HG02798 (cell line): Measurements from ENCODE around the gene DNLZ.

Experiments
- ATAC-seq: cut with Tn5 transposase; IDR thresholded peaks from one replicate; pipeline ENCODE4 v1.9.1; 2021; ENCODE audit warnings: mild to moderate bottlenecking; ENCODE audit not compliant: unreplicated experiment, poor library complexity

DNLZ gene

DNA sequence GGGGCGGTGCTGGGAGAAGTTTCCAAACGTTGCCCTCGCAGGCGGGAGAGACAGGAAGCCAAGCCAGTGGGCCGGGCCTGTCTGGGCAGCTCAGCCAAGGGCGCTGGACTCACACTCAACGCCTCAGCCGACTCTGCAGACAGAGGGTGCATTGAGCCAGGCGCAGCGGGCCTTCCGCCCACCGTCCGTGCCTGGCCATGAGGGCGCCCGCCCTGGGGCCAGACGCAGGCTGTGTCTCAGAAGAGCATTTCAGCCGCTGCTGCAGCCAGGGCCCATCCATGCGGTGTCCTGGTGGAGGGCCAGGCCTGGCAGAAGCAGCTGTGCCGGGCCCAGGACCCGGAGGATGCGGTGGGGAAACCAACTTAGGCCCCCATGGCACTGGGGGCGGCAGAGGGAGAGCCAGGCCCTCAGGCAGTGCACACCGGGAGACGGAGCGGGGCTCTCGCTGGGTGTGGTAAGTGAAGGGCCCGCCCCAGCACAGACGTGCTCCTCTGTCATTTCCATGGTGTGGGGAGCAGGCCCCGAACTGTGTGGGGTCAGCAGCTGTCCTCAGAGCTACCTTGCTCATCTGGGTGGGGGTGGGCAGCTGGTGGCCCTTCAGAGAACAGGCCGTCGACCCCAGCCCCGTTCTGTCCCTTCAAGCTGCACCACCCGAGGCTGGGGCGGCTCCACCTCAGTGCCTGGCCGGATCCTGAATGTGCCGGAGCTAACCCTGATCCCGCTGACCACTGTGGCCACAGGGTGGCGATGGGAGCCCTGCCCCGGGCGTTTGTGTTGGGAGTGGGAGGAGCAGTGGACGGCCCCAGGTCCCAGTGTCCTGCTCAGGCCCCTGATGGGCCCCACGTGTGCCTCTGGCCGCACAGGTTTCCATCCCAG lies 18.0 kb downstream of the DNLZ start:
- ATAC-seq = no peak

- no peak for ATAC-seq
These were observed 18.8 kb downstream of the DNLZ start for GRCh38 chr9:136344544-136345280.

- ATAC-seq = no peak
These were observed 19.7 kb downstream of the DNLZ start for GRCh38 chr9:136343884-136344269.

DNA sequence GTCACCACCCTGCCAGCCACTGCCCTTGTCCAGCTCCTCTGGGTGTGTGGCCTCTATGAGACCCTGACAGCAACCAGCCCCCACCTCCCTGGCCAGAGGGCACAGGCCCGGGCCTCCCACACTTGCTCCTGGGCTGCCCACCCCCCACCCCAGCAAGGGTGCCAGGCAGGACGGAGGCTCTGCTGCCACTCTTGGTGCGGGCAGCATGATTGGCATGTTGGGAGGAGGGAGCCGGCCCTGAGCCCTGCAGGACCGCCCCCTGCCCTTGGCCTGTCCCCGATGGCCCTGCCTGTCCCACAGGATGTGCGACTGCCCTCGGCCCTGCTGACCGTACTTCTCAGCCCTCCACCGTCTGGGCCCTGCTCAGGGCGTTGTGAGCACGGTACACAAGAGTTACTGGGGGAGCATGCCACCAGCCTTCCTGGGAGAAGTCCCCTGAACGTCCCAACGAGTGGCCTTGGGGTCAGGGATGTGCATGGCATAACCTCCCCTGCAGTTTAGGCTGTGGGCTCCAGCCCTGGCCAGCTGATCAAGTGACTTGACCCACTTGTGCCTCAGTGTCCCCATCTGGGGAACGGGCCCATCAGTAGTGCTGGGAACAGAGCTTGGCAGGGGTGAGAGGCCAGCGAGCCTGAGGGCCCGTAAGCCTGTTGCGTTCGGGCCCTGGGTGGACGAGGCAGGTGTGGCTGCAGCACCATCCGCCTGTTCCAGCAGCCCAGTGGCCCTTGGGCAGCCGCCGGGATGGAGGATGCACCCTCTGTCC lies 20.2 kb downstream of the DNLZ start:
- no peak for ATAC-seq

DNA sequence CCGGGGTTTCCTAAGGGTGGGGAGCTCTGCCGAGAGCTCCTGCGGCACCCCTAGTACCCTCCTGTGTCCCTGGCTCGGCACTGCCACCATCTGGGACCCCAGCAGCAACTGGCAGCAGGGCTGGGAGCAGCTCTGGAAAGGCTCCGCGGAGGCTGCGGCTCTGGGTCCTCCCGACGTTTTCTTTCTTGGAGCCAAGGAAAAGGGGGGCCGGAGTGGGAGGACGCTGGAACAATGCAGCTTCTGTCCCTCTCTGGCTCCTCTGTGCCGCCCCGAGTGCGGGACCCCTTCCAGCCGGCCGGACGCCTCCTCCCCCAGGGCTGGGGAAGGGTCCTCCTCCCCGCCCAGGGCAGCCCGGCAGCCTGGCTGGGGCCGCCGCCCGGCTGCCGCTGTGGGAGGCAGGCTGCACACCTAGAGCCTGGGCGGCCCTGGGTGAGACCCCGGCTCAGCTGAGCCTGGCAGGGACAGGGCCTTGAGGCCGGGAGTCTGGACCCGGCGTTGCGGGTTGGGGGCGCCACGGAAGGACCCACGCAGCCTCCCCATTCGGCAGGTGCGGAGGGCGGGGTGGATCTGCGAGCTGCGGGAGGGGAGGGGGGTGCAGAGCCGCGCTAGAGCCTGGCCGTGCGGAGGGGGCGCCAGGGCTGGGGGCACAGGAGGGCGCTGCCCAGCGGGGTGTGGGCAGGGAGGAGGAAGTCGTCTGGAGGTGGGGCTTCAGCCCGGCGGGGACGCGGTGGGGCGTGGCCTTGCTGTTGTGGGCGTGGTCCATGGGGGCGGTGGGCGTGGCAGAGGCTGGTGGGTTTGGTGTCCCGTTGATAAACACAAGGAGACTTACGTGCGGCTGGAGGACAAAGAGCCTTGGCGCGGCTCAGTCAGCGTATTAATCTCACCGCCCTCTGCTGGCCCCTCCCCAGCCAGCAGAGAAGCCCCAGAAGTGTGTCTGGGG lies 21.1 kb downstream of the DNLZ start:
- no peak for ATAC-seq

- no peak for ATAC-seq
These were observed 21.8 kb downstream of the DNLZ start for GRCh38 chr9:136341769-136342168.

DNA sequence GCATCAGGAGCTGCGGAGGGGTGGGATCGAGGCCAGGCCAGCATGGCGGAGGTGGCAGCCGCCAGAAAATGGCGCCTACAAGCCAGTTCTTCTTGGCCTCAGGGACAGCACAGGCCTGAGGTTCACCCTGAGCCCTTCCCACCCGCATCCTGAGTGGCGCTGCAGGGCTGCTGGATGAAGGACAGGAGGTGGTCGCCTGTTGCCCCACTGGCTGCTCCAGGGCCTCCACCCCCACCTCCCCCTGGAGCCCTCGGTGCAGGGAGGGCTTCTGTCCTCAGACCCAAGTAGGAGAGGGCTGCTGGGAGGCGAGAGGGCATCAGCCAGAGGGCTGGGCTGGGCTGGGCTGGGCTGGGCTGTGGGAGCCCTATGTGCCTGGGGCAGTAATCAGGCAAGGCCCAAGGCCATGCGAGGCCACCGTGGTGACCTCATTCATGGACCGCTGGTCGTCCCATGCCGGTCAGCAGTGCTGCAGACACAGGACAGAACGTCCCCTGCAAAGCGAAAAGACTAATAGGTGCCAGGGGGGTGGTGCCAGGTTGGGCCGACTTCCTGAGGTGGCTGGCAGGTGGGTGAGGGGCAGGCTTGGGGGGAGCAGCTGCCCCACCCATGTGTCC lies 22.4 kb downstream of the DNLZ start:
- ATAC-seq = no peak

DNA sequence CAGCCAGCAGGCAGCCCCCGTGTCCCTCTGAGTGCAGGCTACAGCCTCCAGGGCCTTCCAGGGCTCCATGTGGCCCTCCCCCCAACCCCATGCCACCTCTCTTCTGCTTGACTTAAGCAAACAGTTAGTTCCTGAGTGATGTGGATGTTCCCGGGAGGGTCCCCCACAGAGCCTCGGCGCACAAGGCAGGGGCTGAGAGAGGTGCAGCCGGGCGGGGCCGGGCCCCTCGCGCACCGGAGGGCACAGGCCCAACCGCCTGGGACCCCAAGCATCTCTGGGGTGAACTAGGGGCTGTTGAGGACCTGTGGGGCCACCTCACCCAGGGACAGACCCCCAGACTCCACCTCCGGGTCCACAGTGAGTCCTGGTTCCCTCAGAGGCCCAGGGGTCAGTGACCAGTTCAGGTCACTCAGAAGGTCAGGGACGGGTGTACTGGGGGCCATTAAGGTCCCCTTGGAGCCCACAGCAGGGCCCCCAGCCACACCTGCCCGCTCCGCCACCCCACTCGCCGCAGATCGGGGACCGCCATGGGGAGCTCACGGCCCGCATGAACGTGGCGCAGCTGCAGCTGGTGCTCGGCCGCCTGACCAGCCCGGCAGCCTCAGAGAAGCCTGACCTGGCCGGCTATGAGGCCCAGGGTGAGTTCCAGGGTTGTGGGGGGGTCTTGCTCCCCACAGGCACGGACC lies 23.0 kb downstream of the DNLZ start:
- no peak for ATAC-seq

DNA sequence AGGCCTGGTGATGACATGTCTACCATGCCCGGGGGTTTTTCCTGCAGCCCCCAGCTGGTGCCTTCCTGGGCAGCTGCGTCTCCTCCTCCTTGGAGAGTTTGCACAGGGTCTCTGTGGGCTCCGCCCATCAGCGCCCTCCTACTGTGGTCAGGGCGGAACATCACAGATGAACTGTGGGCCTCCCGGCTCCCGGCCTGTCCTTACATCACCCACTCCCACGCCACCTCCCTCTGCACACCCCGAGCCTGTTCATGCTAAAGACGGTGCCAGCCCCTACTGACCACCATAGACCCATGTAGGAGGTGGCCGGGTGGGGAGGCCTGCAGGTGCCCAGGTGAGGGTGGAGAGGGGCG lies 23.6 kb downstream of the DNLZ start:
- ATAC-seq = no peak

DNA sequence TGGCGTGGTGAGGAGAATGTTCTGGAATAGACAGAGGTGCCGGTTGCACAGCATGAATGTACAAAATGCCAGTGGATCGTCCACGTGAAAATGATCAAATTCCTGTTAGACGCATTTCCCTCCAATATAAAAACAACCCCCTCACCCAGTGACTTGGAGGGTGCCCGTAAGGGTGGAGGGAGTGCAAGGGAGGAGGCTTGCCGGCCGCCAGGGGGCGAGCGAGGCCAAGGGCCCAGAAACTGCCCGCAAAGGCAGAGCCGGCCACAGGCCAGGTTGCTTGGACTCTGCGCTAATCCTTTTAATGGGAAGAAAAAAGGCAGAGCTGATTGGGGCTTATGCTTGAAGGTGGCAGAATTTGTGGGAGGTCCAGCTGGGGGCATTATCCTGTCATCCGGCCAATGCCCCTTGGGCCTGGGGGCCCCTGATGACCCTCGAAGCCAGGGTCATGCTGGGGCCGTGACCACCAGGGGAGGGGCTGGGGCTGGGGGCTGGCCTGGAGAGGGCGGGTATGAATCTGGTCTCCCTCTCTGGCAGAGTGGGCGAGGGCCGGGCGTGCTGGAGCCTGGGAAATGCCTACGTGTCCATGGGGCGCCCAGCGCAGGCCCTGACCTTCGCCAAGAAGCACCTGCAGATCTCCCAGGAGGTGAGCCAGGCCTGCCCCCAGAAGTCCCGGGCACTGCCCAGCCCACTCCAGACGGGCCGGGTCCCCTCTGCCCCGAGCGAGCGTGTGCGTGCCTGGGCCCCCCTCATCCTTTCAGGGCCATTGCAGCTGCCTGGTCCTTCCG lies 24.2 kb downstream of the DNLZ start:
- ATAC-seq = peak; percentile 42

DNA sequence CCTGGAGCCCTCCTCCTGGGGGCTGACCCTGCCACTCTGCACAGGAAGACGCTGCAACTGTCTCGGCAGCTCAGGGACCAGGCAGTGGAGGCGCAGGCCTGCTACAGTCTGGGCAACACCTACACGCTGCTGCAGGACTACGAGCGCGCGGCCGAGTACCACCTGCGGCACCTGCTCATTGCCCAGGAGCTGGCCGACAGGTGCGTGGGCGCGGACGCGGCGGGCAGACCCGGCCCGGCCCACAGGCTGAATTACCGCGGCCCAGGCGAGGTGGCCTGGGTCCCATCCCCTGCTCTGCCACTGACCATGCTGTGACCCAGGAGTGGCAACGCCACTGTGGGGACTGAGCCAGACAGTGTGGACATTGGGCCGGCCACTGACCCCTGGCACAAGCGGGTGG lies 25.0 kb downstream of the DNLZ start:
- no peak for ATAC-seq

- ATAC-seq = no peak
These were observed 25.8 kb downstream of the DNLZ start for GRCh38 chr9:136337416-136338395.

DNA sequence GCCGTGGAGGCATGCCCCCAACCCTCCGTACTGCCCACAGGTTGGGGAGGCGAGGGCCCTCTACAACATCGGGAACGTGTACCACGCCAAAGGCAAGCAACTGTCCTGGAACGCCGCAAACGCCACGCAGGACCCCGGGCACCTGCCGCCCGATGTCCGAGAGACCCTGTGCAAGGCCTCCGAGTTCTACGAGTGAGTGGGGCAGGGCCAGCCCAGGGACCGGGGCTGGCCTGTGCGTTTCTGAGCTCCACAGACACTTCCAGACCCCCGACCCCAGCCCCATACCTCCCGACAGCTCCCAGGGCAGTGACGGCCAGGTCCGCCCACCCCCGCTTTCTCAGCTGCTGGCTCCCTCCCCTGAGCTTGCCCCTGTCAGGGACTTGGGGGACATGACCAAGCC lies 26.7 kb downstream of the DNLZ start:
- ATAC-seq = no peak

DNA sequence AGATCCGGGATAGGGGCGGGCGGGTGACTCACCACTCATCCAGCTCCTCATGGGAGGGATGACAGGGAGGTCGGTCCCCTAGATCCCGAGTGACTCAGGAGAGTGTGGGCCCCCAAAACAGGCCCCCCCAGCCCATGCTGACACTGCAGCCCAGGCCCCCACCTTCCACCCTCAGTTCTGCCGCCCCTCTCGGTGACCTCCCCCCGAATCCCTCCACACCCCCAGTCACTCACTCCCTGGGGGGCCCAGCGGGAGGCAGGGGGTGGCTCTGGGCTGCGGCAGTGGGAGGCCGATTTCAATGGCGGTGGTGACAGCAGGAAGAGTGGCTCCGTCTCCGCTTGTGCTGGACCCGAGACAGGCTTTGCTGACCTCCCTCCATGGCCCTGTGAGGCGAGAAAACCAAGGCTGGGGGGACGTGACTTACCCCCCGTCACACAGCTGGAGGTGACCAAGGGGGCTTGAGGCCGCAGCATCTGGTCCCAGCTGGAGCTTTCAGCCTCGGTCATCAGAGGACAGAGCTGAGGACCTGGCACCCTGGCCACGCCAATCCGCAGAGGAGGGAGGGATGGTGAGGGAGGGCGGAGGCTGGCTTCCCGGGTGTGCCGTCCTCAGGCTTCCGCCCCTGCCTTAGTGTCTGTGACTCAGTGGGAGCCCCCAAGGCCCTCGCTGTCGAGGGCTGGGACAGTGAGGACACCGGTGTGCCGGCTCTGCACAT lies 27.2 kb downstream of the DNLZ start:
- ATAC-seq = no peak

DNA sequence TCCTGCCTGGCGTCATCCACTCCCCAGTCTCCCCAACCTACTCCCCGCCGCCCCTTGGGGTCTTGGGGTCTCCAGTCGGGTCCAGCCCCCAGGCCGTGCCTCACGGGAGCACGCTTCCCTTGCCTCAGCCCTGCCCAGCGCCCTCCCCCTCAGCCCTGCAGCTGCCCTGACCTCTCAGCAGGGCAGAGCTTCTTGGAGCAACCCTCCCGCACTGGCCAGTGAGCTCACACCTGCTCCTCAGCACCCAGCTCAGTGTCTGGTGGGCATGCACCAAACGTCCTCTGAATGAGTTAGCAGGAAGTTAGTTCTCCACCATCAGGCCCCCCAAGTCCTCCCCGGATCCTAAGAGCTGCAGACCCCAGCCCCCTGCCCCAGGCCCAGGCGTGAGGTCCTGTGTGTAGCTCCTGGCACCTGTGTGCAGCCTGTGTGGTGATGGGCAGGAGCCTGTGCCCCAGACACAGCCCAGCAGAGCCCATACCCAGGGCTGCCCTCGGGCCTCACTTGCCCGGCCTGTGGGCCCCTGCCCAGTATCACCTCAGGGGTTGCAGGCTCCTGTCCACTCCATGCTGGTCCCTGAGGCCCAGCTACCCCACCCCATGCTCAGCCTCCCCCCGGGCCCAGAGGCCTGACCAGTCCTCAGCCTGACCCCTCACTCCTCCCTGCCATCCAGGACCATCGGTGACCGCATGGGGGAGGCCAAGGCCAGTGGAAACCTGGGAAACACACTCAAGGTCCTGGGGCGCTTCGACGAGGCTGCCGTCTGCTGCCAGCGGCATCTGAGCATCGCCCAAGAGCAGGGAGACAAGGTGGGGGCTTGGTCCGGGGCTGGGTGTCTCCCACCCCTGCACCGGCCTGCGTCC lies 28.0 kb downstream of the DNLZ start:
- ATAC-seq = no peak

GRCh38 chr9:136334541-136334940 lies 29.0 kb downstream of the DNLZ start:
- ATAC-seq = no peak
